HepG2 (cell line): Measurements from ENCODE around the gene MBOAT7. TPM values are rescaled to one million over a fixed set of nuclear protein-coding genes. Genes with fewer than 3 reads are reported as not detected.
A peak's percentile ranks its signal among the peaks of the same experiment; 100 is the strongest.

ENCODE experiments used
- ADNP ChIP-seq: sonication (generic); formaldehyde crosslinking; IDR thresholded peaks from 2 replicates; pipeline ENCODE4 v1.4.0; 2020; ENCODE audit warnings: missing genetic modification reagents
- CEBPB ChIP-seq: IDR thresholded peaks from 2 replicates; pipeline ENCODE4 v1.6.1; 2011; ENCODE audit warnings: low read depth, low read length, improper control_type of control experiment, borderline replicate concordance
- CENPT ChIP-seq: sonication (generic); formaldehyde crosslinking; IDR thresholded peaks from 2 replicates; pipeline ENCODE4 v1.8.0; 2022; ENCODE audit warnings: low read depth, mild to moderate bottlenecking, moderate library complexity, missing genetic modification reagents
- DNMT1 ChIP-seq: sonication (generic); formaldehyde crosslinking; IDR thresholded peaks from 2 replicates; pipeline ENCODE4 v1.5.1; 2020; ENCODE audit warnings: mild to moderate bottlenecking, missing genetic modification reagents
- FLYWCH1 ChIP-seq: sonication (generic); formaldehyde crosslinking; IDR thresholded peaks from 2 replicates; pipeline ENCODE4 v1.8.1; 2023; ENCODE audit warnings: mild to moderate bottlenecking, missing genetic modification reagents
- FOSL2 ChIP-seq: sonication (generic); formaldehyde crosslinking; IDR thresholded peaks from 2 replicates; pipeline ENCODE4 v1.4.0; 2020; ENCODE audit warnings: missing genetic modification reagents
- HOXA9 ChIP-seq: sonication (generic); formaldehyde crosslinking; IDR thresholded peaks from 2 replicates; pipeline ENCODE4 v1.8.1; 2022; ENCODE audit warnings: missing genetic modification reagents, mild to moderate bottlenecking, moderate library complexity, borderline replicate concordance
- POGZ ChIP-seq: sonication (generic); formaldehyde crosslinking; IDR thresholded peaks from 2 replicates; pipeline ENCODE4 v1.4.0; 2020; ENCODE audit warnings: mild to moderate bottlenecking, missing genetic modification reagents
- RNF2 ChIP-seq: fragments of 450-650 bp; conservative IDR thresholded peaks from 2 replicates; pipeline ENCODE4 v1.6.1; 2016; ENCODE audit warnings: low read depth
- SAP130 ChIP-seq: IDR thresholded peaks from 2 replicates; pipeline ENCODE4 v1.6.1; 2016; ENCODE audit warnings: low read depth
- SMC3 ChIP-seq: IDR thresholded peaks from 2 replicates; pipeline ENCODE4 v1.6.1; 2011; ENCODE audit warnings: low read length, improper control_type of control experiment
- SSRP1 ChIP-seq: IDR thresholded peaks from 2 replicates; pipeline ENCODE4 v1.6.1; 2016; ENCODE audit warnings: control low read depth
- ZBTB20 ChIP-seq: sonication (generic); formaldehyde crosslinking; IDR thresholded peaks from 2 replicates; pipeline ENCODE4 v1.8.1; 2023; ENCODE audit warnings: missing genetic modification reagents, low read depth, mild to moderate bottlenecking, borderline replicate concordance
- ZFP36 ChIP-seq: fragments of 150-350 bp; IDR thresholded peaks from 2 replicates; pipeline ENCODE4 v1.6.1; 2018; ENCODE audit warnings: borderline replicate concordance, low read length, low read depth; ENCODE audit not compliant: partially characterized antibody
- ZIK1 ChIP-seq: sonication (generic); formaldehyde crosslinking; IDR thresholded peaks from 2 replicates; pipeline ENCODE4 v1.5.0; 2020; ENCODE audit warnings: mild to moderate bottlenecking, low read depth, missing genetic modification reagents, borderline replicate concordance
- ZKSCAN5 ChIP-seq: sonication (generic); formaldehyde crosslinking; IDR thresholded peaks from 2 replicates; pipeline ENCODE4 v1.5.1; 2020; ENCODE audit warnings: mild to moderate bottlenecking, missing genetic modification reagents
- ZNF282 ChIP-seq: fragments of 450-650 bp; IDR thresholded peaks from 2 replicates; pipeline ENCODE4 v1.6.1; 2018; ENCODE audit not compliant: partially characterized antibody
- ZNF761 ChIP-seq: sonication (generic); formaldehyde crosslinking; conservative IDR thresholded peaks from 2 replicates; pipeline ENCODE4 v1.4.0; 2020; ENCODE audit warnings: mild to moderate bottlenecking, missing genetic modification reagents
- ZNF788 ChIP-seq: sonication (generic); formaldehyde crosslinking; IDR thresholded peaks from 2 replicates; pipeline ENCODE4 v1.5.0; 2020; ENCODE audit warnings: mild to moderate bottlenecking, missing genetic modification reagents, borderline replicate concordance
- ZNF883 ChIP-seq: sonication (generic); formaldehyde crosslinking; IDR thresholded peaks from 2 replicates; pipeline ENCODE4 v1.5.1; 2020; ENCODE audit warnings: mild to moderate bottlenecking, missing genetic modification reagents; ENCODE audit errors: not compliant biosample characterization
- ZSCAN31 ChIP-seq: sonication (generic); formaldehyde crosslinking; IDR thresholded peaks from 2 replicates; pipeline ENCODE4 v1.5.0; 2020; ENCODE audit warnings: low read depth, mild to moderate bottlenecking, missing genetic modification reagents
- polyA plus RNA-seq, 8 experiments: library from polyadenylated mRNA; depleted of rRNA in 3 of 8; stranded (reverse) in 7 of 8; unstranded in 1 of 8; fragments of >200 nt; fragmentation: Illumina TruSeq in 4 of 8; extraction: Trizol in 4 of 8; gene quantifications; 2 replicates each; pipeline versions ENCODE4 v1.2.1 to v1.2.3, GENCODE V29; 2011 to 2016; ENCODE audit warnings: low read depth in 4 of 8, missing spikeins in 1 of 8, mixed read lengths in 1 of 8; ENCODE audit not compliant: insufficient read depth in 1 of 8
- total RNA-seq, 5 experiments: library from RNA; depleted of rRNA; stranded (reverse); fragments of >200 nt; fragmentation: Illumina TruSeq; extraction: Trizol; gene quantifications; 2 replicates each; pipeline ENCODE4 v1.2.3, GENCODE V29; 2016; ENCODE audit warnings: low read depth in 1 of 5
- TF ChIP-seq, protein P1 (sequence below): sonication (generic); formaldehyde crosslinking; IDR thresholded peaks from 2 replicates; pipeline ENCODE4 v1.4.0; 2020; ENCODE audit warnings: missing genetic modification reagents
- TF ChIP-seq, protein P2 (sequence below): sonication (generic); formaldehyde crosslinking; IDR thresholded peaks from 2 replicates; pipeline ENCODE4 v1.9.0; 2022; ENCODE audit warnings: missing genetic modification reagents, mild to moderate bottlenecking, borderline replicate concordance
- TF ChIP-seq, protein P3 (sequence below): sonication (generic); formaldehyde crosslinking; IDR thresholded peaks from 2 replicates; pipeline ENCODE4 v1.8.0; 2022; ENCODE audit warnings: low read depth, missing genetic modification reagents
- TF ChIP-seq, protein P4 (sequence below): sonication (generic); formaldehyde crosslinking; IDR thresholded peaks from 2 replicates; pipeline ENCODE4 v1.4.0; 2020; ENCODE audit warnings: missing genetic modification reagents

Gene MBOAT7
- total and polyA plus RNA-seq, 2 of the 13 experiments (the other 11 are each of a cell fraction or from before 2014, with no cell fraction given), result 22.2 to 25.5 TPM

DNA sequence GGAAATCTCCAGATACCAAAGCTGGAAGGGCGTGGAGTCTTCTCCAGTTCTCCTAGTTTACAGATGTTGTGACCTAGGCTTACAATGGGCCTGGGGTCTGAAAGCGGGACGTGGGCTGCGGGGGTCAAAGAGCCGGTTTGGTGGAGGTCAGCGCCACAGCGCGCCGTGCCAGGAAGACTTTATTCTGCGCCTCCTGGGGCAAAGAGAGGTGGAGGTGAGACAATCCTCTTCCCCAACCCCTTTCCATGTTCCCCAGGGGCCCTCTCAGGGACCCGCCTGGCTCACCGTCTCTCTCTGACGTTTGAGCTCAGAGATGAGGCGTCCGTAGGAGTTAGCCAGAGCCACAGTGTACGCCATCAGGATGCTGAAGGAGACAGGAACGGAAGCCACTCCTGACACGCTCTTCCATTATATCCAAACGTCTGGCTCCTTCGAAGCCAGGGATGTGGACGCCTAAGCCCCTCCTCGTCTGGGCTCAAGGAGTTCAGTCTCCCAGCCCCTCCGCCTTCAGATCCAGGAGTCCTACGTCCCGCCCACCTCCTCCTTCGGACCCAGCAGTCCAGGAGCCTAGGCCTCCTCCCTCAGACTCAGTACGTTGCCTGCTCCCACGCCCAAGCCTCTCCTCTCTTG is 29.1 kb downstream of the MBOAT7 start (continued):
- TF ChIP-seq CEBPB (no peak), ZSCAN31 (CRISPR knock-in tag) (peak; percentile 36; the same call in 1 of the 2 replicates), ZFP36 (no peak), ZBTB20 (CRISPR knock-in tag) (no peak), SSRP1 (no peak), RNF2 (no peak), ZIK1 (CRISPR knock-in tag) (no peak), SMC3 (no peak), ZNF282 (no peak), POGZ (CRISPR knock-in tag) (0 out of 2 replicates have a peak, but pooled peaks have one; percentile 6), CENPT (CRISPR knock-in tag) (no peak), FLYWCH1 (CRISPR knock-in tag) (no peak), ZNF788 (CRISPR knock-in tag) (no peak; the same call in 1 of the 2 replicates), HOXA9 (CRISPR knock-in tag) (no peak), ADNP (no peak), DNMT1 (CRISPR knock-in tag) (peak; percentile 79; the same call in 1 of the 2 replicates), ZKSCAN5 (0 out of 2 replicates have a peak, but pooled peaks have one; percentile 47), SAP130 (CRISPR knock-in tag) (peak; percentile 3; the same call in 1 of the 2 replicates), FOSL2 (CRISPR knock-in tag) (no peak), ZNF883 (CRISPR knock-in tag) (no peak), ZNF761 (no peak)
- TF ChIP-seq, protein P1, sequence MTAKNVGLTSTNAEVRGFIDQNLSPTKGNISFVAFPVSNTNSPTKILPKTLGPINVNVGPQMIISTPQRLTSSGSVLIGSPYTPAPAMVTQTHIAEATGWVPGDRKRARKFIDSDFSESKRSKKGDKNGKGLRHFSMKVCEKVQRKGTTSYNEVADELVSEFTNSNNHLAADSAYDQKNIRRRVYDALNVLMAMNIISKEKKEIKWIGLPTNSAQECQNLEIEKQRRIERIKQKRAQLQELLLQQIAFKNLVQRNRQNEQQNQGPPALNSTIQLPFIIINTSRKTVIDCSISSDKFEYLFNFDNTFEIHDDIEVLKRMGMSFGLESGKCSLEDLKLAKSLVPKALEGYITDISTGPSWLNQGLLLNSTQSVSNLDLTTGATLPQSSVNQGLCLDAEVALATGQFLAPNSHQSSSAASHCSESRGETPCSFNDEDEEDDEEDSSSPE (CRISPR knock-in tag), result no peak
- TF ChIP-seq, protein P2, sequence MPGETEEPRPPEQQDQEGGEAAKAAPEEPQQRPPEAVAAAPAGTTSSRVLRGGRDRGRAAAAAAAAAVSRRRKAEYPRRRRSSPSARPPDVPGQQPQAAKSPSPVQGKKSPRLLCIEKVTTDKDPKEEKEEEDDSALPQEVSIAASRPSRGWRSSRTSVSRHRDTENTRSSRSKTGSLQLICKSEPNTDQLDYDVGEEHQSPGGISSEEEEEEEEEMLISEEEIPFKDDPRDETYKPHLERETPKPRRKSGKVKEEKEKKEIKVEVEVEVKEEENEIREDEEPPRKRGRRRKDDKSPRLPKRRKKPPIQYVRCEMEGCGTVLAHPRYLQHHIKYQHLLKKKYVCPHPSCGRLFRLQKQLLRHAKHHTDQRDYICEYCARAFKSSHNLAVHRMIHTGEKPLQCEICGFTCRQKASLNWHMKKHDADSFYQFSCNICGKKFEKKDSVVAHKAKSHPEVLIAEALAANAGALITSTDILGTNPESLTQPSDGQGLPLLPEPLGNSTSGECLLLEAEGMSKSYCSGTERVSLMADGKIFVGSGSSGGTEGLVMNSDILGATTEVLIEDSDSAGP (CRISPR knock-in tag), result peak; percentile 12; the same call in 1 of the 2 replicates
- TF ChIP-seq, protein P3, sequence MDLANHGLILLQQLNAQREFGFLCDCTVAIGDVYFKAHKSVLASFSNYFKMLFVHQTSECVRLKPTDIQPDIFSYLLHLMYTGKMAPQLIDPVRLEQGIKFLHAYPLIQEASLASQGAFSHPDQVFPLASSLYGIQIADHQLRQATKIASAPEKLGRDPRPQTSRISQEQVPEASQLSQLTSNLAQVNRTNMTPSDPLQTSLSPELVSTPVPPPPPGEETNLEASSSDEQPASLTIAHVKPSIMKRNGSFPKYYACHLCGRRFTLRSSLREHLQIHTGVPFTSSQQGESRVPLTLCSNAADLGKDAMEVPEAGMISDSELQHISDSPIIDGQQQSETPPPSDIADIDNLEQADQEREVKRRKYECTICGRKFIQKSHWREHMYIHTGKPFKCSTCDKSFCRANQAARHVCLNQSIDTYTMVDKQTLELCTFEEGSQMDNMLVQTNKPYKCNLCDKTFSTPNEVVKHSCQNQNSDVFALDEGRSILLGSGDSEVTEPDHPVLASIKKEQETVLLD, result no peak
- TF ChIP-seq, protein P4, sequence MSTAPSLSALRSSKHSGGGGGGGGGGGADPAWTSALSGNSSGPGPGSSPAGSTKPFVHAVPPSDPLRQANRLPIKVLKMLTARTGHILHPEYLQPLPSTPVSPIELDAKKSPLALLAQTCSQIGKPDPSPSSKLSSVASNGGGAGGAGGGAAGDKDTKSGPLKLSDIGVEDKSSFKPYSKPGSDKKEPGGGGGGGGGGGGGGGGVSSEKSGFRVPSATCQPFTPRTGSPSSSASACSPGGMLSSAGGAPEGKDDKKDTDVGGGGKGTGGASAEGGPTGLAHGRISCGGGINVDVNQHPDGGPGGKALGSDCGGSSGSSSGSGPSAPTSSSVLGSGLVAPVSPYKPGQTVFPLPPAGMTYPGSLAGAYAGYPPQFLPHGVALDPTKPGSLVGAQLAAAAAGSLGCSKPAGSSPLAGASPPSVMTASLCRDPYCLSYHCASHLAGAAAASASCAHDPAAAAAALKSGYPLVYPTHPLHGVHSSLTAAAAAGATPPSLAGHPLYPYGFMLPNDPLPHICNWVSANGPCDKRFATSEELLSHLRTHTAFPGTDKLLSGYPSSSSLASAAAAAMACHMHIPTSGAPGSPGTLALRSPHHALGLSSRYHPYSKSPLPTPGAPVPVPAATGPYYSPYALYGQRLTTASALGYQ (CRISPR knock-in tag), result no peak
